ENCODE data around the gene TEKT3. TPM values are rescaled to one million over a fixed set of nuclear protein-coding genes. Genes with fewer than 3 reads are reported as not detected.

The TEKT3 gene
- total RNA-seq, 1 experiment from 2014 or later = not detected

DNA sequence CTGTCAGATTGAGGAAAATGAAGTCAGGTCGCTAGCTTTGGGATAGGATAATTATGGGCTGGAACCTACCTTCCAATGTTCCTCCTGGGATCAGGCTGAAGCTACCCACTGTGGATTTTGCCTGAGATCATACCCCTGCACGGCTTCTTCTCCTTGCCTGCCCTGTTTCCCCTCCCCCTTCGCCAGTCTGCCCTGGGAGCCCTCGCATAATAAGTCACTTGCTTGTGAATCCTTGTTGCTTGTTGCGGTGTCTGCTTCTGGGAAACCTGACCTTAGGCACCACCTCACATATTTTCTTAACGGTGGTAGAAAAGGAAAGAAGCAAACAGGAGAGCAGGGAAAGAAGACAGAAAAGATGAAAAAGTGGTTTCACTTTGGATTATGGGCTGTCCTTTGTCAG is 63.0 kb downstream of the TEKT3 start:
- intact Hi-C loops (cut with micrococcal nuclease; ENCODE audit: unreplicated experiment) = no loop called here

DNA sequence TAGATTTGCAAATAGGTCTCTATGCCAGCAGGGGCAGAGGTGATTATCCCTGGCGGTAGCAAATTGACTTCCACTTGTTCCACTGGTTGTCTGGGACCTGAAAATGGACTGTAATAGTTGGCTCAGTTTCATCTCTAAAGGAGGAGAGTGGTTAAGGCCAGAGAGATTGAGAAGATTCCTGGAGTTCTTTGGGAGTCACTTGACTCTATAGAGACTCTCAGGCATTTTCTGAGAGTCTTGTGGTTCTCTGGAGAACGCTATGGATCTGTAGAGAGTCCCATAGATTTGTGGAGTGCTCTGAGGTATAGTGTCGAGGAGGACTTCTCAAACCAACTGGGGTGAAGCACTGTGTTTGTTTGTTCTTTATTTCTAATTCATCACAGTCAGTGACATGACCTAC is 67.4 kb downstream of the TEKT3 start:
- TF ChIP-seq EZH2 (IDR thresholded peaks at IDR 0.05; ENCODE audit: low read depth) = no peak
- TF ChIP-seq CTCF (conservative IDR thresholded peaks at IDR 0.05) = no peak
- H3F3A ChIP-seq (ENCODE audit: insufficient read depth, low read depth) = no peaks in the 10 kb centered on the region
- no peaks in the 10 kb centered on the region for H3K79me2 ChIP-seq (ENCODE audit: low read depth)
- intact Hi-C loops (cut with micrococcal nuclease; ENCODE audit: unreplicated experiment) = no loop called here
- ChIA-PET CTCF (no interaction called here), POLR2A (ENCODE audit: unreplicated experiment) (no interaction called here)
- H4K20me1 ChIP-seq (ENCODE audit: insufficient read depth) = no peaks in the 10 kb centered on the region
- H3K36me3 ChIP-seq (ENCODE audit: low read depth) = no peaks in the 10 kb centered on the region
- no peak overlapping the region for H3K4me3 ChIP-seq
- no peak overlapping the region for H3K4me2 ChIP-seq
- no peaks in the 10 kb centered on the region for H3K9me2 ChIP-seq (ENCODE audit: insufficient read depth)
- no peaks in the 10 kb centered on the region for H3K4me1 ChIP-seq (replicated peaks; ENCODE audit: insufficient read depth)
- no peak overlapping the region for H2AFZ ChIP-seq
- H3K27ac ChIP-seq = no peak overlapping the region
- BruUV-seq (replicated peaks) = no TSS peak
- DNase-seq = no peak
- H3K9me3 ChIP-seq (ENCODE audit: insufficient read depth, low read depth) = no peaks in the 10 kb centered on the region
- H3K27me3 ChIP-seq (ENCODE audit: insufficient read depth, low read depth) = no peaks in the 10 kb centered on the region

More for the DNA sequence above, 63.0 kb downstream of the TEKT3 start:
- no peak overlapping the region for H3K4me3 ChIP-seq
- H3K36me3 ChIP-seq (ENCODE audit: low read depth) = no peaks in the 10 kb centered on the region
- no peak overlapping the region for H2AFZ ChIP-seq
- H4K20me1 ChIP-seq (ENCODE audit: insufficient read depth) = no peaks in the 10 kb centered on the region
- ChIA-PET CTCF (no interaction called here), POLR2A (ENCODE audit: unreplicated experiment) (no interaction called here)
- DNase-seq = no peak
- BruUV-seq (replicated peaks) = no TSS peak
- H3K9me2 ChIP-seq (ENCODE audit: insufficient read depth) = no peaks in the 10 kb centered on the region
- TF ChIP-seq CTCF (conservative IDR thresholded peaks at IDR 0.05) (no peak), EZH2 (IDR thresholded peaks at IDR 0.05; ENCODE audit: low read depth) (no peak)
- H3K4me1 ChIP-seq (replicated peaks; ENCODE audit: insufficient read depth) = no peaks in the 10 kb centered on the region
- H3K4me2 ChIP-seq = no peak overlapping the region
- H3K27ac ChIP-seq = no peak overlapping the region
- H3F3A ChIP-seq (ENCODE audit: insufficient read depth, low read depth) = no peaks in the 10 kb centered on the region
- H3K9me3 ChIP-seq (ENCODE audit: insufficient read depth, low read depth) = no peaks in the 10 kb centered on the region
- no peaks in the 10 kb centered on the region for H3K27me3 ChIP-seq (ENCODE audit: insufficient read depth, low read depth)
- H3K79me2 ChIP-seq (ENCODE audit: low read depth) = no peaks in the 10 kb centered on the region

GRCh38 chr17:15273141-15273793 is 68.1 kb downstream of the TEKT3 start:
- ChIA-PET POLR2A (ENCODE audit: unreplicated experiment) (interaction anchor here (0.7 kb wide), 1 partner anchor 11 kb away, joined by 4 read pairs; no protein-coding TSS in a partner anchor), CTCF (no interaction called here)
- Histone ChIP-seq H3K79me2 (ENCODE audit: low read depth) (no peaks in the 10 kb centered on the region), H3K4me2 (no peak overlapping the region), H3K4me3 (no peak overlapping the region), H3K9me3 (ENCODE audit: insufficient read depth, low read depth) (no peaks in the 10 kb centered on the region), H3K27me3 (ENCODE audit: insufficient read depth, low read depth) (no peaks in the 10 kb centered on the region), H4K20me1 (ENCODE audit: insufficient read depth) (no peaks in the 10 kb centered on the region), H3K27ac (no peak overlapping the region), H3K9me2 (ENCODE audit: insufficient read depth) (no peaks in the 10 kb centered on the region), H3F3A (ENCODE audit: insufficient read depth, low read depth) (no peaks in the 10 kb centered on the region), H3K4me1 (replicated peaks; ENCODE audit: insufficient read depth) (no peaks in the 10 kb centered on the region), H2AFZ (no peak overlapping the region), H3K36me3 (ENCODE audit: low read depth) (no peaks in the 10 kb centered on the region)
- intact Hi-C loops (cut with micrococcal nuclease; ENCODE audit: unreplicated experiment) = no loop called here
- no TSS peak for BruUV-seq (replicated peaks)
- TF ChIP-seq EZH2 (IDR thresholded peaks at IDR 0.05; ENCODE audit: low read depth) (no peak), CTCF (conservative IDR thresholded peaks at IDR 0.05) (no peak)
- peak in 1 of 2 experiments; percentile 39 for DNase-seq
